CD4-positive, alpha-beta T cell treated with Interleukin-10 for 1 hour (primary cell): ENCODE data around the gene MROH2B.

Experiments used
- DNase-seq: peaks from one replicate; pipeline ENCODE4 v3.0.0-alpha.2; 2020

Gene MROH2B

DNA sequence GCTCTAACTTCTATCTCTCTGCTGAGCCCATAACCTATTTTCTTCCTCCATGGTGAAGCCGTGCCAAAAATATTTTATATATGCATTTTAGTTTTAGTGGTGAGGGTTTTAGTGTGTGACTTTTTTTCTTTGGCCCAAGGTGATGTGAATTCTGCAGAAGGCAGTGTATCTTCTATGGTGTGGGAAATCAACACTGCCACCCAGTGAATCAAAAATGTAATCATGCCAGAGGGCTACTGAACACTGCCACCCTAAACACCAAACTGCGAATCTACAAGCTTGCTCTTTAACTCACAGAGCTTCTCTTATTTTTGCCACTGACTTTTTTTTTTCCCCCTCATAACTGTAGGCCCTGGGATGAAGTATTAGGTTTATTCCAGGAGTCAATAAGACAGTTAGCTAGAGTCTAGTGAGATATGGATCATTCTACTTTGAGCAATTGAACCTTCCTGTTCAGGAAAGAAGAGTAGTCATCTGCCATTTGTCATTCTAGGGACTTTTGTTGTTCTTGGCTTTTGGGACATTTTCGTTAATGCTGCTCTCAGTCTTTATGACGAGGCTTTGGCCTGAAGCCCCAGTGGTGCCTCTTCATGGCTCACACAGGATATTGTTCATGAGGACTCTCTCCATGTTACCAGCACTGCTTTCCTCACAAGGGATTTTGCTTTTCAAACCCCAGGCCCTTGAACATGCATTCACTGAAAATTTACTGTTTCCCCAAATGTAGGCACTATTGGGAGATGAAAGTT, 108.8 kb downstream of the MROH2B start:
- DNase-seq, result no peak

DNA sequence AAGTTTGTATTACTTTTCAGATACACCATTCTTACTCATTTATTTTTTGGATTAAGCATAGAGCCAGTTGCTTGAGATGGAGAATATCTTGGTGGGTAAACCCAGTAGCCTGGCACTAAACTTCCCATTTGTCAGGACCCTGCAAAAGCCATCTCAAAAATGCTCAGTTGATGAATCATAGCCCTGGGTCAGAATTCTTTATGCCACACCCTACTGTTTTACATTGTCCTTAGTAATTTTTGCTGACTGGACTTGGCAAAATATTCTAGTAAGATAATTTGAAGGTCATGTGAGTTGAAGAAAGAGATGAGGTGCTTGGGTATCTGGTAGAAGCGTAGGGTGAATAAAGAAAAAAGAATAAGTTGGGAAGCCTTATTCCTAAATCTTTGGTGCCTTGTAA, 111.1 kb downstream of the MROH2B start:
- DNase-seq, result no peak

- DNase-seq, result no peak
Observed at GRCh38 chr5:40958811-40959210, 112.3 kb downstream of the MROH2B start.

DNA sequence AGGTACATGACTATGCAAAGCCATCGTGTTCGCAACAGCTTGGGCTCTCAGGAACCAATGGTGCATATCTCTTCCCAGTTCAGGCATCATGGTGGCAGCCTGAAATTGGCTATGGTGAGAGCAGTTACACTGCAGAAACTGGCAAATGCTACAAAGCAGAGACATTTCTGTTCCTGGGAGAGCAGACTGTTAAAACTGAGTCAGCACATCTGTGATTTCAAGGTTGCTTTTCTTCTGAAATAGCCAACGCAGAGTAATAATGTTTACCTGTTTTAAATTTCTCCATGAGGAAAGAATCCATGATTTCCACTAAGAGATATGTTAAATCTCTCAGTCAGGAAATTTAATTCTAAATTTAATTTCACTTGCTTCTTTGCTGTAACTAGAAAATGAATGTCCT, 114.1 kb downstream of the MROH2B start:
- DNase-seq, result no peak

- no peak for DNase-seq
Observed at GRCh38 chr5:40955313-40955712, 115.8 kb downstream of the MROH2B start.
